Measurements from ENCODE around the gene PAFAH1B2.

PAFAH1B2 gene

GRCh38 chr11:117172724-117173421 is 28.8 kb downstream of the PAFAH1B2 start:
- TF ChIP-seq, protein P1, sequence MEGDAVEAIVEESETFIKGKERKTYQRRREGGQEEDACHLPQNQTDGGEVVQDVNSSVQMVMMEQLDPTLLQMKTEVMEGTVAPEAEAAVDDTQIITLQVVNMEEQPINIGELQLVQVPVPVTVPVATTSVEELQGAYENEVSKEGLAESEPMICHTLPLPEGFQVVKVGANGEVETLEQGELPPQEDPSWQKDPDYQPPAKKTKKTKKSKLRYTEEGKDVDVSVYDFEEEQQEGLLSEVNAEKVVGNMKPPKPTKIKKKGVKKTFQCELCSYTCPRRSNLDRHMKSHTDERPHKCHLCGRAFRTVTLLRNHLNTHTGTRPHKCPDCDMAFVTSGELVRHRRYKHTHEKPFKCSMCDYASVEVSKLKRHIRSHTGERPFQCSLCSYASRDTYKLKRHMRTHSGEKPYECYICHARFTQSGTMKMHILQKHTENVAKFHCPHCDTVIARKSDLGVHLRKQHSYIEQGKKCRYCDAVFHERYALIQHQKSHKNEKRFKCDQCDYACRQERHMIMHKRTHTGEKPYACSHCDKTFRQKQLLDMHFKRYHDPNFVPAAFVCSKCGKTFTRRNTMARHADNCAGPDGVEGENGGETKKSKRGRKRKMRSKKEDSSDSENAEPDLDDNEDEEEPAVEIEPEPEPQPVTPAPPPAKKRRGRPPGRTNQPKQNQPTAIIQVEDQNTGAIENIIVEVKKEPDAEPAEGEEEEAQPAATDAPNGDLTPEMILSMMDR (IDR thresholded peaks at IDR 0.05; ENCODE audit: low read depth, low read length, missing control alignments) = no peak
- no peak for DNase-seq (ENCODE audit: extremely low read depth, low read depth)
- H3K4me3 ChIP-seq (replicated peaks; ENCODE audit: low read depth, low read length) = no peak overlapping the region

GRCh38 chr11:117175104-117175503 is 31.0 kb downstream of the PAFAH1B2 start:
- no peak for DNase-seq (ENCODE audit: extremely low read depth, low read depth)
- no peak overlapping the region for H3K4me3 ChIP-seq (replicated peaks; ENCODE audit: low read depth, low read length)

DNA sequence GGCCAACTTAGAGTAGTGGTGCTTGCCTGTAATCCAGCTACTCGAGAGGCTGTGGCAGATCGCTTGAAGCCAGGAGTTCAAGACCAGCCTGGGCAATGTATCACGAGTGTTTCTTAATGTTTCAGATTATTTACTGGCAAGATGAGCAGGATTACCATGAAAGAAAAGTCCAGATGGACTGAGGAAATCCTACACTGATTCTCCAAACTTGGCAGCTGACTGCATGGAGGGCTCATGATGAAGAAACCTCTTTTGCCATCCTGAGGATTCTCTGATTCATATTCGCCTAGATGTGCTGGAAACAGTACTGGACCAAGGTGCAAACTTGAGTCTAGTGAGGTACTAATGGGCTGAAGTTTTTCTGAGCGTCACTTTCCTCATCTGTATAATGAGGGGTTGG is 31.7 kb downstream of the PAFAH1B2 start:
- DNase-seq (ENCODE audit: extremely low read depth, low read depth) = no peak
- H3K4me3 ChIP-seq (replicated peaks; ENCODE audit: low read depth, low read length) = no peak overlapping the region
- TF ChIP-seq, protein P1 (IDR thresholded peaks at IDR 0.05; ENCODE audit: low read depth, low read length, missing control alignments) = no peak

More at GRCh38 chr11:117175104-117175503, 31.0 kb downstream of the PAFAH1B2 start:
- TF ChIP-seq, protein P1 (IDR thresholded peaks at IDR 0.05; ENCODE audit: low read depth, low read length, missing control alignments) = no peak

GRCh38 chr11:117176186-117176585 is 32.1 kb downstream of the PAFAH1B2 start:
- no peak for DNase-seq (ENCODE audit: extremely low read depth, low read depth)
- no peak overlapping the region for H3K4me3 ChIP-seq (replicated peaks; ENCODE audit: low read depth, low read length)
- TF ChIP-seq, protein P1 (IDR thresholded peaks at IDR 0.05; ENCODE audit: low read depth, low read length, missing control alignments) = no peak

DNA sequence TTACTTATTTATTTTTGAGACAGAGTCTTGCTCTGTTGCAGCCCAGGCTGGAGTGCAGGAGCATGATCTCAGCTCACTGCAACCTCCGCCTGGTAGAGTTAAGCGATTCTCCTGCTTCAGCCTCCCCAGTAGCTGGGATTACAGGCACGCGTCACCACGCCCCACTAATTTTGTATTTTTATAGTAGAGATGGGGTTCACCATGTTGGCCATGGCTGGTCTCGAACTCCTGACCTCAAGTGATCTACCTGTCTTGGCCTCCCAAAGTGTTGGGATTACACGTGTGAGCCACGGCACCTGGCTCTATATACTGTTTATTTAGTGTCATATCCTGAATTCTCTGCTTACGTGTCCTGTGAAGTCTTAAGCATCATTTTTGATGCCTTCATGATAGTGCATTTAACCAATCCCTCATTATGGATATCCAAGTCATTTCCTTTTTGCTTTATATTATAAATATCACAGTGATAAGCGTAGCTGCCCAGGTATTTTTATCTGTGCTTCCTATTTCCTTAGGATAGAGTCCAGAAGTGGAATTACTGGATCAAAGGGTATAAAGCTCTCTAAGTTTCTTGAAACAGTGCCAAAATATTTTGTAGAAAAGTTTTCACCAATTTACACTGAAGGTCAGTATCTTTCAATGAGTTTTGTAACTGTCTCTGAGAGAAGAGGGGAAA is 33.6 kb downstream of the PAFAH1B2 start:
- peak overlapping the region; percentile 68 for H3K4me3 ChIP-seq (replicated peaks; ENCODE audit: low read depth, low read length)
- TF ChIP-seq, protein P1 (IDR thresholded peaks at IDR 0.05; ENCODE audit: low read depth, low read length, missing control alignments) = no peak
- DNase-seq (ENCODE audit: extremely low read depth, low read depth) = no peak

GRCh38 chr11:117178210-117179034 is 34.3 kb downstream of the PAFAH1B2 start, which contains the start of gene SIDT2:
Gene SIDT2, plus strand, starts transcription at chr11:117178743. Its CDS starts 521 bp downstream, at chr11:117179264.
- TF ChIP-seq, protein P1 (IDR thresholded peaks at IDR 0.05; ENCODE audit: low read depth, low read length, missing control alignments) = no peak
- peak; percentile 66 for DNase-seq (ENCODE audit: extremely low read depth, low read depth)
- H3K4me3 ChIP-seq (replicated peaks; ENCODE audit: low read depth, low read length) = peak within 1 kb of the TSS; percentile 68
